Measurements from ENCODE around the gene COBL. TPM values are rescaled to one million over a fixed set of nuclear protein-coding genes. Genes with fewer than 3 reads are reported as not detected.

The COBL gene
- total RNA-seq, 1 donor from 2014 or later, result 91.2 TPM

- intact Hi-C loops (cut with micrococcal nuclease), result no loop called here
- DNase-seq (no peak), ATAC-seq (no peak)
Observed at GRCh38 chr7:51310131-51310583, 6.5 kb downstream of the COBL start.

- ATAC-seq (peak; percentile 30), DNase-seq (no peak)
- intact Hi-C loops (cut with micrococcal nuclease), result no loop called here
Observed at GRCh38 chr7:51309361-51310130, 7.1 kb downstream of the COBL start.

- intact Hi-C loops (cut with micrococcal nuclease), result no loop called here
- DNase-seq, result no peak
- no peak for ATAC-seq
Observed at GRCh38 chr7:51308696-51309095, 7.9 kb downstream of the COBL start.

GRCh38 chr7:51308265-51308664, 8.3 kb downstream of the COBL start:
- intact Hi-C loops (cut with micrococcal nuclease), result no loop called here
- peak; percentile 51 for ATAC-seq
- DNase-seq, result no peak

- ATAC-seq (peak; percentile 10), DNase-seq (no peak)
- intact Hi-C loops (cut with micrococcal nuclease), result no loop called here
Observed at GRCh38 chr7:51307651-51308210, 8.9 kb downstream of the COBL start.

GRCh38 chr7:51306761-51307160, 9.8 kb downstream of the COBL start:
- intact Hi-C loops (cut with micrococcal nuclease), result no loop called here
- DNase-seq (no peak), ATAC-seq (no peak)

GRCh38 chr7:51304729-51305128, 11.9 kb downstream of the COBL start:
- ATAC-seq (no peak), DNase-seq (no peak)
- intact Hi-C loops (cut with micrococcal nuclease), result no loop called here

DNA sequence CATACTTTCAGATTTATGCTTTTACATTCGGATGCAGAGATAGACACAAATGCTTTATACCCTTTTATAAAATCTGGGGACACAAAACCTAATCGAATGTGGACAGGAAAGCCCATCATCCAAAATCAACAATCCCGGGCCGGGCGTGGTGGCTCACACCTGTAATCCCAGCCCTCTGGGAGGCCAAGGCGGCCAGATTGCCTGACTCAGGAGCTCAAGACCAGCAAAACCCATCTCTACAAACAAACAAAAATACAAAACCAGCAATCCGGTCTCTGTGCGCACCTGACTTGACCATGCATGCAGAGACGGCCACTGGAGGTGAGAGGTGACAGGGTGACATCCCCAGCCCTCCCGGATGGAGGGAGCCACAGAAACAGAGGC, 13.5 kb downstream of the COBL start:
- ATAC-seq (no peak), DNase-seq (no peak)
- intact Hi-C loops (cut with micrococcal nuclease), result no loop called here

DNA sequence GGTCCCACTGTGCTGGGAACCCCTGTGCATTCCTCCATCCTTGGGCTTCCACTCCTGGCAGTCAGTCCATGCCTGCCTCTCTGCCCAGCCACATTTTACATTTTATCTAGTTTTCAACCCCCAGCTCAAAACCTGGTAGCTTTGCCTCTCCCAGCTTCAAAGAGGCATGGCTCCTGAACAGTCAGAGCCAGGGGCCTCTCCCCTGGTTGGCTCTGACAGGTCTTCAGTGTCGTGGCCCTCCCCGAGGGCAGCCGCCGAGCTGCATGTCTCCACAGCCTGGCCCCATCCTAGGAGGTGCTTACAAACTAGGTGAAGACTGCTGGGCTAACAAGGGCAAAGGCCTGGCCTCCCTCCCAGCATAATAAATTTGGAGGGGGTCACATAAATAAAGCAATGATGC, 14.8 kb downstream of the COBL start:
- no peak for DNase-seq
- intact Hi-C loops (cut with micrococcal nuclease), result no loop called here
- ATAC-seq, result peak; percentile 37

DNA sequence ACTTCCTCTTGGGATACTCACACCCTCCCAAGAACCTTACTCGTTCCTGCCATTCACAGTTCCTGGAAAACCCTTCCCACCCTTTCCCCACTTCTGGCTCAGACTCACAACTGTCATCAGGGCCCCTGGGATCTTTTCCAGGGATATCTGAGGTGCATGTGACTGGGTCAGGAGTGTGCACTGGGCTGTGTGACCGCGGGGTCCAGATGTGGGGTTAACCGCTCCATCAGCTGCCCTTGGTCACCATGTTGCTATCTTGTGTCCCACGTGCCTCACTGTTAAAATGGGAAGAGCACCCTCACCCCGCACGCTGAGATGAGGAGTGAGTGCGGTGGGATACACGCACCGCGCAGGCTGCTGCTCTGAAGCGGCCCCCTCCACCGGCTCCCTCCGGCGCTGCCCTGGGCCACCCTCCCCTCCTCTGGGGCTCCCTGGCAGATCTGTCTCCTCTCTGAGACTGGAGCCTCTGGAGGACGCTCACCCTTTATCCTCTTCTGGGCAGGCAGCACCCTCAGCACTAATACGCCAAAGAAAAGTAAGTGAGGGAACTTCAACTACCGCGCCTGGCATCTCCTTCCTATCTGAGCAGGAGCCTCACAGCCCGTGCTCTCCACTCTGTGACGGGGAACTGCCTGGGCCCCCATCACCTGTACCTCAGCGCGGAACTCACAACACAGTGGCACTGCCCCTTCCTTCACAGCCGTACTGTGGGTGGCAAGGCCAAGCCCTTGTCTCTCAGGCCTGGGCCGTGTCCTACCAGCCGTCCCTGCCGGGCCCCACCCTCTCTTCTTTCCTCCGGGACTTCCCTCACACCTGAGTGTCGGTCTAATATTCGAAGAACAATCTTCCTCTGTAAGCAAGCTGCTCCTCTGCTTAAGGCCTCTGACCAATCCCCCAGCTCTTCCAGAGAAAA, 15.6 kb downstream of the COBL start:
- no peak for DNase-seq

DNA sequence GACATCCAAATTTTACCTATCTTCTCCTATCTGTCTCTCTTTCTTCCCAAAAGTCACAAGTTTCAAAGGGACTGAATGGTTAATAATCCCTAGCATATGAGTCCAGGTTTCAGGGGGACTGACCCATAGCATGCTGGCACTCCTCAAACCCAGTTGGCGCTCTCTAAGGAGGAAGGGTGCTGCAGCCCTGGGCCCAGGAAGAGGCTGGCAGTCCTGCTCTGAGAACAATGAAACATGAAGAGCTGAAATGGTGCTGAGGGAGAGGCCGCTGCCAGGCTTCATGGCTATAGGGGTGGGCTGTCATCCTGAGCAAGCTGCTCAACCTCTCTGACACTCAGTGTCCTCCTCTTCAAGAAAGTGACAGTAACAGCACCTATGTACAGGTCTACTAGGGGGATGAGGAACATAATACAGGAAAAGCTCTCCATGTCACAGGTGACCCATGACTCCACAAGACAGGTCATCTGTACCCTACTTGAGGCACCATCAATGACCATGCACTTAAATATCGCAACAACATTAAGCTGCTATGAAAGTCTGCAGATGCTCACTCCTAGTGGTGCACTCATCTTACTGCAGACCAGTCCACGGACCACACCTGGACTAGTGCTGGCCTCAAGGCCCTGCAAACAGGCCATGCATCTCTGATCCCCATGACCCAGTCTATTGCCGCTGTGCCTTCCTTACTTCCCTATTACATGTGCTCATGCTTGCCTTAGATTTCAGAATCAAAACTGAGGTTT, 17.0 kb downstream of the COBL start:
- no peak for DNase-seq
- intact Hi-C loops (cut with micrococcal nuclease), result no loop called here
- no peak for ATAC-seq

More for the DNA sequence above, 15.6 kb downstream of the COBL start:
- peak; percentile 62 for ATAC-seq
- intact Hi-C loops (cut with micrococcal nuclease), result no loop called here

DNA sequence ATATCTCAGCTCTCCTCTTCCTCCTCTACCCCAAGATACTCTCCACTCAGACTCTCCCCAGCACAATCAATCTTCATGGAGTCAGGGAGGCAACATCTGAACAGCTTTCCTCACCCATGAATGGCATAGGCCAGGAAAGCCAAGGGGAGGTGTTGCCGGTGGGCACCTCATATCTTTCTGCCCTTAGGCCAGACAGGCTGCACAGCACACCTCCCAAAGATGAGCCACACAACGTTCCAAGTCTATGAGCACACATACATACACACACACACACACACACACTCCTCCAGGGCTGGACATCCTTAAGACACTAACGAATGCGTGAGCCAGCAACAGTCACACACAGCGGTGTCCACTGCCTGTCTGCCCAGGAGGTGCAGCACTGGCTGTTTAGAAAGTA, 17.7 kb downstream of the COBL start:
- intact Hi-C loops (cut with micrococcal nuclease), result no loop called here
- DNase-seq (no peak), ATAC-seq (no peak)

- ATAC-seq (no peak), DNase-seq (no peak)
- intact Hi-C loops (cut with micrococcal nuclease), result no loop called here
Observed at GRCh38 chr7:51297986-51298385, 18.6 kb downstream of the COBL start.

GRCh38 chr7:51295440-51296245, 21.0 kb downstream of the COBL start:
- DNase-seq (no peak), ATAC-seq (peak; percentile 52)
- intact Hi-C loops (cut with micrococcal nuclease), result no loop called here

DNA sequence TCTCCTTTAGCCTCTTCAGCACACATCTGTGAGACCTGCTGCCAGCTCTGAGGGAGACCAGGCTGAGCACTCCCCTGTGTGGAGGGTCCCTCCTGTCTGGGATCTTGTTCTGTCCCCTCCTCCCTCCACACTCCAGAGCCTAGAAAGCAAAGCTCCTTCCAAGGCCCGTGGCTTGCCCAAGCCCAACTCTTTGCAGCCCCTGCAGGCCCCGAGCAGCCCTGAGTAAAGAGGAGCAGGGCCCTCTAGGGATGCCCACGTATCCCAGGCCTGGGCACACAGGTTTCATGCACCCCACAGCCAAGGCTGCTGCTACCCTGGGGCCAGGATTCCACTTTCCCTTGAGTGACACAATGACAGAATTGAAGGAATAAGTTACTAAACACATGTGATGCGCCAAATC, 24.0 kb downstream of the COBL start:
- DNase-seq, result no peak
- ATAC-seq, result no peak
- intact Hi-C loops (cut with micrococcal nuclease), result no loop called here

DNA sequence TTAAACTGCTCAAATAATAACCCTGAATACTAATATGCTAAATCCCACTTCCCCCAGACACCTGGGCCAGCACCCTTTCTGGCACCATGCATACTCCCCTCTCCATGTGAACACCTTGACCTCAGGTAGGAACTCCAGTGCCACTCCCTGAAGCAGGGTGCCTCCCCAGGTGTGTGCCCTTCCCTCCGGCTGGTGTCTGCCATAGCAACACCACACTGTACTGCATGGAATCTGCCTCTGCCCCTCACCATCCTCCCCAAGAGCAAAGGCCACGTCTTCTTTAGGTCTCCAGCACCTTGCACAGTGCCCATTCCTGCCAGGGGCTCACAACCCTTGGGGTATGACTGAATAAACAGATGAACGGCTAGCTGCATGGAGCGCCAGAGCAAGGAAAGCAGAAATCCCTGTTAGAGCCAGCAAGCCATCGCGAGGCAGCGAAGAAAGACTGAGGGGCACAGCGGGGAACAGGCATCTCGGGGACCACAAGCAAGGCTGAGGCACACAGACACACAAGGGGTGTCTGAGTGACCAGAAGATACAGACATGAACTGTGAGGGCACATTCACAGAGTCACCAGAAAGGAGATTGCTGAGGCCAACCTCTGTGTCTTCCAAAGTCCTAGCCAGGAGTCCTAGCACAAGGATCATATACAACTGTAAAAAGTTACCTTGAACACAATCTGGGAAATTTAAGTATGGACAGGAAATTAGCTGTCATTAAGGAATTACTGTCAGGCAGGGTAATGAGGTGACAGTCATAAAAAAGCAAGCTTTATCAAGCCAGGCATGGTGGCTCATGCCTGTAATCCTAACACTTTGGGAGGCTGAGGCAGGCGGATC, 25.7 kb downstream of the COBL start:
- intact Hi-C loops (cut with micrococcal nuclease), result no loop called here
- DNase-seq, result no peak
- no peak for ATAC-seq

DNA sequence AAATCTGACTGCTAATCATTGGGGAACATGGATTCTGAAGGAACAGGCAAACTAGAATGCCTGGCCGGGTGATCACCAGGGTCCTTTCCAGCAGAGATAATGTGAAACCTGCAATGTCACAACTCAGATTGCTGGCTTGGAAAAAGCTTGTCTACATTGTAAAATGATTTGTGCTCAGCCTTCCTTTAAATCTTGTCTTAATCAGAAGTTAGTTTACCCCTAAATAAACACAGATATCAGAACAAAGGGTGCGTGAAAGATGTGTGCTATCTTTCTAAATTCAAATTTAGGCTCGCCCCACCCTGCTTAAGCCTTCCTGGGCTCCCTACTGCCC, 26.3 kb downstream of the COBL start:
- no peak for DNase-seq
- intact Hi-C loops (cut with micrococcal nuclease), result no loop called here
- no peak for ATAC-seq

Data from left ventricle myocardium superior (tissue), 1 donor.